HG03442 (cell line): ENCODE results near the gene ZNRF4.

ENCODE experiments used
- ATAC-seq: cut with Tn5 transposase; IDR thresholded peaks from one replicate; pipeline ENCODE4 v1.9.1; 2021; ENCODE audit warnings: mild to moderate bottlenecking, moderate library complexity; ENCODE audit not compliant: unreplicated experiment

Gene ZNRF4

GRCh38 chr19:5501907-5502306 is 46.7 kb downstream of the ZNRF4 start:
- ATAC-seq, result no peak

- no peak for ATAC-seq
Observed at GRCh38 chr19:5503598-5503997, 48.4 kb downstream of the ZNRF4 start.

GRCh38 chr19:5504114-5504513 is 48.9 kb downstream of the ZNRF4 start:
- ATAC-seq, result no peak
